Natural killer cell (primary cell): ENCODE data around the gene MOV10L1. TPM values are rescaled to one million over a fixed set of nuclear protein-coding genes. Genes with fewer than 3 reads are reported as not detected.

Source experiments
- ATAC-seq, 3 donors: fragments of 150-1000 bp in 2 of 3; fragments of 200-7000 bp in 1 of 3; cut with Tn5 transposase; 1 replicate in 1 of 3; 2 replicates in 2 of 3; pipeline ENCODE4 v1.10.0; 2021; ENCODE audit warnings: mild to moderate bottlenecking in 2 of 3, moderate library complexity in 2 of 3
- DNase-seq, 2 donors: peaks; one replicate each; pipeline versions ENCODE4 v3.0.0 to v3.0.0-alpha.2; 2013 to 2021; ENCODE audit warnings: mixed read lengths in 1 of 2
- H3K27ac ChIP-seq: one replicate; pipeline ENCODE4 v1.5.1; 2013; ENCODE audit warnings: mild to moderate bottlenecking, low read length
- H3K27me3 ChIP-seq: one replicate; pipeline ENCODE4 v1.6.1; 2013; ENCODE audit warnings: low read length; ENCODE audit not compliant: control insufficient read depth, insufficient read depth
- H3K36me3 ChIP-seq: one replicate; pipeline ENCODE4 v1.6.1; 2013; ENCODE audit warnings: low read length; ENCODE audit not compliant: control insufficient read depth, insufficient read depth
- H3K4me1 ChIP-seq: one replicate; pipeline ENCODE4 v1.6.1; 2013; ENCODE audit warnings: low read length; ENCODE audit not compliant: control insufficient read depth, insufficient read depth
- H3K4me3 ChIP-seq: one replicate; pipeline ENCODE4 v1.5.1; 2013; ENCODE audit warnings: low read length
- H3K9me3 ChIP-seq: one replicate; pipeline ENCODE4 v1.6.1; 2013; ENCODE audit warnings: low read length; ENCODE audit not compliant: control insufficient read depth, insufficient read depth
- H3K27ac Mint-ChIP-seq, 2 donors: one replicate each; pipeline ENCODE4 v1.8.0; 2022; ENCODE audit warnings: mild to moderate bottlenecking in 2 of 2, mixed read lengths in 2 of 2, moderate library complexity in 1 of 2
- H3K27me3 Mint-ChIP-seq, 2 donors: one replicate each; pipeline ENCODE4 v1.8.0; 2022; ENCODE audit warnings: low read depth in 2 of 2, mixed read lengths in 2 of 2
- H3K36me3 Mint-ChIP-seq: one replicate; pipeline ENCODE4 v1.8.0; 2022; ENCODE audit warnings: mixed read lengths
- H3K4me1 Mint-ChIP-seq, 2 donors: one replicate each; pipeline ENCODE4 v1.8.0; 2022; ENCODE audit warnings: mixed read lengths in 2 of 2
- H3K4me3 Mint-ChIP-seq: one replicate; pipeline ENCODE4 v1.8.0; 2022; ENCODE audit warnings: mild to moderate bottlenecking, moderate library complexity, mixed read lengths
- H3K9me3 Mint-ChIP-seq, 2 donors: one replicate each; pipeline ENCODE4 v1.8.0; 2022; ENCODE audit warnings: mixed read lengths in 2 of 2
- CTCF ChIP-seq: fragments of 200-600 bp; IDR thresholded peaks from one replicate; pipeline ENCODE4 v1.8.0; 2022; ENCODE audit warnings: antibody characterized with exemption
- WGBS: methylation state at CpG from one replicate; pipeline ENCODE4 v1.1.7; 2013; ENCODE audit warnings: missing lambda C conversion rate; ENCODE audit not compliant: insufficient coverage; 5-methylcytosine and 5-hydroxymethylcytosine counted together
- intact Hi-C: fragments of 100-400 bp; cut with micrococcal nuclease; formaldehyde crosslinking; loops from one replicate; pipeline ENCODE4 v1.14.2; 2022
- total RNA-seq, 4 donors: library from RNA; stranded (reverse); fragments of 120-200 nt in 1 of 4; gene quantifications; one replicate each; pipeline versions ENCODE4 v1.2.3 to v1.2.4, GENCODE V29; 2013 to 2022

Gene MOV10L1
- total RNA-seq, 3 donors from 2014 or later (not counting 1 experiment from before 2014, with no cell fraction given), result 1.0 to 1.7 TPM; not detected in 1

- Mint-ChIP-seq H3K4me1 (peaks cover 0 to 6% of the 10 kb centered on the region in 2 donors), H3K27me3 (no peaks in the 10 kb centered on the region), H3K9me3 (no peaks in the 10 kb centered on the region), H3K27ac (peak overlapping the region in 1 of 2 donors; percentile 57), H3K4me3 (no peak overlapping the region), H3K36me3 (peaks cover 7% of the 10 kb centered on the region)
- Histone ChIP-seq H3K9me3 (no peaks in the 10 kb centered on the region), H3K4me3 (no peak overlapping the region), H3K27me3 (no peaks in the 10 kb centered on the region), H3K27ac (no peak overlapping the region), H3K36me3 (peaks cover 41% of the 10 kb centered on the region), H3K4me1 (no peaks in the 10 kb centered on the region)
- TF ChIP-seq CTCF, result no peak
- no peak for ATAC-seq
- intact Hi-C loops, result no loop called here
- no peak for DNase-seq
- 93% methylated on average over 32 of the region's 32 CpGs for WGBS
These were observed 15.0 kb upstream of the MOV10L1 start for GRCh38 chr22:50074551-50075530.

GRCh38 chr22:50076646-50077535, 12.9 kb upstream of the MOV10L1 start:
- DNase-seq (no peak), ATAC-seq (no peak)
- peaks cover 8 to 20% of the 10 kb centered on the region in 2 donors for H3K4me1 Mint-ChIP-seq
- no peak overlapping the region for H3K4me3 Mint-ChIP-seq
- no peak overlapping the region for H3K27ac ChIP-seq
- peaks cover 32% of the 10 kb centered on the region for H3K36me3 ChIP-seq
- no peak overlapping the region for H3K27ac Mint-ChIP-seq
- no peak overlapping the region for H3K4me3 ChIP-seq
- H3K27me3 ChIP-seq, result no peaks in the 10 kb centered on the region
- 87% methylated on average over 41 of the region's 43 CpGs for WGBS
- intact Hi-C loops, result no loop called here
- H3K4me1 ChIP-seq, result no peaks in the 10 kb centered on the region
- no peaks in the 10 kb centered on the region for H3K27me3 Mint-ChIP-seq
- no peaks in the 10 kb centered on the region for H3K9me3 ChIP-seq
- H3K36me3 Mint-ChIP-seq, result peaks cover 7% of the 10 kb centered on the region
- H3K9me3 Mint-ChIP-seq, result no peaks in the 10 kb centered on the region
- TF ChIP-seq CTCF, result no peak

GRCh38 chr22:50078246-50078645, 11.6 kb upstream of the MOV10L1 start:
- 98% methylated on average over 12 of the region's 13 CpGs for WGBS
- peaks cover 14 to 30% of the 10 kb centered on the region in 2 donors for H3K4me1 Mint-ChIP-seq

More at GRCh38 chr22:50078246-50078645, 11.6 kb upstream of the MOV10L1 start:
- no peaks in the 10 kb centered on the region for H3K9me3 Mint-ChIP-seq
- H3K27me3 Mint-ChIP-seq, result no peaks in the 10 kb centered on the region
- H3K27ac ChIP-seq, result no peak overlapping the region
- H3K27me3 ChIP-seq, result no peaks in the 10 kb centered on the region
- intact Hi-C loops, result no loop called here
- H3K4me1 ChIP-seq, result peaks cover 5% of the 10 kb centered on the region
- no peak for ATAC-seq
- peaks cover 25% of the 10 kb centered on the region for H3K36me3 ChIP-seq
- peak overlapping the region in 1 of 2 donors; percentile 29 for H3K27ac Mint-ChIP-seq
- peaks cover 7% of the 10 kb centered on the region for H3K36me3 Mint-ChIP-seq
- H3K4me3 Mint-ChIP-seq, result no peak overlapping the region
- no peaks in the 10 kb centered on the region for H3K9me3 ChIP-seq
- no peak for DNase-seq
- TF ChIP-seq CTCF, result no peak
- H3K4me3 ChIP-seq, result no peak overlapping the region
